ENCODE data around the gene HAND2.

DNA sequence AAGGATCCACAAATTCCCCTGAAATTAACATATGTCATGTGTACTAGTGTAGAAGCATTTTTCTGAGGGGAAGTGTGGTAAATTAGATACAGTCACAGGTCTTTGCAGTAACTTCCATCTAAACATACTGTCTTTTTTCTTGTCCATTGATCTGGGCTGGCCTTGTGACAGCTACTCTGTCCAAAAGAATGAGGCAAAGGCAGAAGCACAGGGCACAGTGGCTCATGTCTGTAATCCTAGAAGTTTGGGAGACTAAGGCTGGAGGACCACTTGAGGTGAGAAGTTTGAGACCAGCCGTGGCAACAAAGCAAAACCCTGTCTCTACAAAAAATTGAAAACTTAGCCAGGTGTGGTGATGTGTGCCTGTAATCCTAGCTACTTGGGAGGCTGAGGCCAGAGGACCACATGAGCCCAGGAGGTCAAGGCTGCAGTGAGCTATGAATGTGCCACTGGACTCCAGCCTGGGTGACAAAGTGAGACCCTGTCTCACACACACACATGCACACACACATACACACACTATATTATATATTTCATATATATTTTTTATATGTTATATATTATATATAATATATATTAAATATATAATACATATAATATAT lies 47.6 kb downstream of the HAND2 start:
- TF ChIP-seq, protein P1, sequence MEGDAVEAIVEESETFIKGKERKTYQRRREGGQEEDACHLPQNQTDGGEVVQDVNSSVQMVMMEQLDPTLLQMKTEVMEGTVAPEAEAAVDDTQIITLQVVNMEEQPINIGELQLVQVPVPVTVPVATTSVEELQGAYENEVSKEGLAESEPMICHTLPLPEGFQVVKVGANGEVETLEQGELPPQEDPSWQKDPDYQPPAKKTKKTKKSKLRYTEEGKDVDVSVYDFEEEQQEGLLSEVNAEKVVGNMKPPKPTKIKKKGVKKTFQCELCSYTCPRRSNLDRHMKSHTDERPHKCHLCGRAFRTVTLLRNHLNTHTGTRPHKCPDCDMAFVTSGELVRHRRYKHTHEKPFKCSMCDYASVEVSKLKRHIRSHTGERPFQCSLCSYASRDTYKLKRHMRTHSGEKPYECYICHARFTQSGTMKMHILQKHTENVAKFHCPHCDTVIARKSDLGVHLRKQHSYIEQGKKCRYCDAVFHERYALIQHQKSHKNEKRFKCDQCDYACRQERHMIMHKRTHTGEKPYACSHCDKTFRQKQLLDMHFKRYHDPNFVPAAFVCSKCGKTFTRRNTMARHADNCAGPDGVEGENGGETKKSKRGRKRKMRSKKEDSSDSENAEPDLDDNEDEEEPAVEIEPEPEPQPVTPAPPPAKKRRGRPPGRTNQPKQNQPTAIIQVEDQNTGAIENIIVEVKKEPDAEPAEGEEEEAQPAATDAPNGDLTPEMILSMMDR (IDR thresholded peaks at IDR 0.05), result no peak
- TF ChIP-seq POLR2A (IDR thresholded peaks at IDR 0.05), result no peak

All from lower leg skin (tissue), 3 donors.